Osteocyte (in vitro differentiated cells): ENCODE data around the gene ADCY4. TPM values are rescaled to one million over a fixed set of nuclear protein-coding genes. Genes with fewer than 3 reads are reported as not detected.

ENCODE experiments used
- DNase-seq: peaks from one replicate; pipeline ENCODE4 v3.0.0; 2021; ENCODE audit warnings: mixed read lengths; ENCODE audit not compliant: unreplicated experiment; ENCODE audit errors: extremely low spot score
- H3K27ac Mint-ChIP-seq: one replicate; pipeline ENCODE4 v1.8.0; 2021; ENCODE audit warnings: mild to moderate bottlenecking, mixed read lengths; ENCODE audit not compliant: unreplicated experiment
- H3K27me3 Mint-ChIP-seq: one replicate; pipeline ENCODE4 v1.8.0; 2021; ENCODE audit warnings: mixed read lengths; ENCODE audit not compliant: unreplicated experiment
- H3K36me3 Mint-ChIP-seq: one replicate; pipeline ENCODE4 v1.8.0; 2021; ENCODE audit warnings: mixed read lengths; ENCODE audit not compliant: unreplicated experiment
- H3K4me1 Mint-ChIP-seq: one replicate; pipeline ENCODE4 v1.8.0; 2021; ENCODE audit warnings: mixed read lengths; ENCODE audit not compliant: unreplicated experiment
- H3K4me3 Mint-ChIP-seq: one replicate; pipeline ENCODE4 v1.8.0; 2021; ENCODE audit warnings: mild to moderate bottlenecking, moderate library complexity, mixed read lengths; ENCODE audit not compliant: unreplicated experiment
- H3K9me3 Mint-ChIP-seq: one replicate; pipeline ENCODE4 v1.8.0; 2021; ENCODE audit warnings: mixed read lengths; ENCODE audit not compliant: unreplicated experiment
- CTCF ChIP-seq: fragments of 200-600 bp; sonication (generic); IDR thresholded peaks from 2 replicates; pipeline ENCODE4 v1.5.0; 2021; ENCODE audit warnings: antibody characterized with exemption, mild to moderate bottlenecking, moderate library complexity
- total RNA-seq: library from RNA; stranded (reverse); gene quantifications from 2 replicates; pipeline ENCODE4 v1.2.1, GENCODE V29; 2021

Gene ADCY4
- total RNA-seq, 1 donor from 2014 or later: 25.3 TPM

- no peaks in the 10 kb centered on the region for H3K9me3 Mint-ChIP-seq
- no peaks in the 10 kb centered on the region for H3K27me3 Mint-ChIP-seq
- peak overlapping the region; percentile 93 for H3K4me3 Mint-ChIP-seq
- peaks cover 14% of the 10 kb centered on the region for H3K4me1 Mint-ChIP-seq
- no peaks in the 10 kb centered on the region for H3K36me3 Mint-ChIP-seq
- no peak for DNase-seq
- TF ChIP-seq CTCF: no peak
- peak overlapping the region; percentile 89 for H3K27ac Mint-ChIP-seq
Measured at GRCh38 chr14:24272467-24272866, 62.4 kb downstream of the ADCY4 start.

GRCh38 chr14:24271834-24272263 lies 63.0 kb downstream of the ADCY4 start:
- H3K4me3 Mint-ChIP-seq: peak overlapping the region; percentile 93
- peaks cover 14% of the 10 kb centered on the region for H3K4me1 Mint-ChIP-seq
- no peak for DNase-seq
- no peak for TF ChIP-seq CTCF
- H3K9me3 Mint-ChIP-seq: no peaks in the 10 kb centered on the region
- H3K27ac Mint-ChIP-seq: peak overlapping the region; percentile 89
- H3K27me3 Mint-ChIP-seq: no peaks in the 10 kb centered on the region
- peaks cover 5% of the 10 kb centered on the region for H3K36me3 Mint-ChIP-seq

GRCh38 chr14:24271134-24271833 lies 63.6 kb downstream of the ADCY4 start, which contains the start of gene RABGGTA:
Gene RABGGTA (minus strand): TSS chr14:24271597. CDS start chr14:24271115, 482 bp downstream.
- H3K4me3 Mint-ChIP-seq: peak within 1 kb of the TSS; percentile 93
- H3K36me3 Mint-ChIP-seq: peaks cover 9% of the 10 kb centered on the region
- no peaks in the 10 kb centered on the region for H3K27me3 Mint-ChIP-seq
- peak within 1 kb of the TSS; percentile 92 for H3K27ac Mint-ChIP-seq
- peak; percentile 95 for DNase-seq
- TF ChIP-seq CTCF: peak; percentile 80
- H3K4me1 Mint-ChIP-seq: peaks cover 14% of the 10 kb centered on the region
- no peaks in the 10 kb centered on the region for H3K9me3 Mint-ChIP-seq

GRCh38 chr14:24270537-24271133 lies 64.2 kb downstream of the ADCY4 start:
- peaks cover 14% of the 10 kb centered on the region for H3K4me1 Mint-ChIP-seq
- no peak for DNase-seq
- no peak for TF ChIP-seq CTCF
- no peaks in the 10 kb centered on the region for H3K27me3 Mint-ChIP-seq
- no peaks in the 10 kb centered on the region for H3K9me3 Mint-ChIP-seq
- H3K27ac Mint-ChIP-seq: peak overlapping the region; percentile 92
- peaks cover 9% of the 10 kb centered on the region for H3K36me3 Mint-ChIP-seq
- H3K4me3 Mint-ChIP-seq: peak overlapping the region; percentile 93

GRCh38 chr14:24269910-24270536 lies 64.8 kb downstream of the ADCY4 start:
- DNase-seq: no peak
- Mint-ChIP-seq H3K27me3 (no peaks in the 10 kb centered on the region), H3K4me3 (peak overlapping the region; percentile 26), H3K36me3 (peaks cover 9% of the 10 kb centered on the region), H3K27ac (no peak overlapping the region), H3K4me1 (peaks cover 14% of the 10 kb centered on the region), H3K9me3 (no peaks in the 10 kb centered on the region)
- TF ChIP-seq CTCF: no peak
